K562 (cell line): Measurements from ENCODE around the gene GAA. TPM values are rescaled to one million over a fixed set of nuclear protein-coding genes. Genes with fewer than 3 reads are reported as not detected.
A peak's percentile ranks its signal among the peaks of the same experiment; 100 is the strongest.

ENCODE experiments used
- KLF6 ChIP-seq: fragments of 250-450 bp; sonication (Bioruptor Pico); IDR thresholded peaks from 2 replicates; pipeline ENCODE4 v1.4.0; 2020; ENCODE audit warnings: mild to moderate bottlenecking, moderate library complexity, borderline replicate concordance
- MED1 ChIP-seq: sonication (generic); formaldehyde crosslinking; IDR thresholded peaks from 2 replicates; pipeline ENCODE4 v1.8.1; 2023; ENCODE audit warnings: missing genetic modification reagents, borderline replicate concordance
- MXD1 ChIP-seq: fragments of 250-450 bp; sonication (Bioruptor Pico); IDR thresholded peaks from 2 replicates; pipeline ENCODE4 v1.8.0; 2021; ENCODE audit warnings: borderline replicate concordance, mild to moderate bottlenecking, moderate library complexity; ENCODE audit not compliant: poor library complexity, severe bottlenecking
- PTRF ChIP-seq: fragments of 450-650 bp; IDR thresholded peaks from 2 replicates; pipeline ENCODE4 v1.6.1; 2016; ENCODE audit warnings: mild to moderate bottlenecking, missing genetic modification characterization, missing compliant biosample characterization
- RBBP5 ChIP-seq: fragments of 200-600 bp; sonication (generic); IDR thresholded peaks from 2 replicates; pipeline ENCODE4 v1.6.1; 2012; ENCODE audit warnings: borderline replicate concordance, mild to moderate bottlenecking, low read length, control low read depth, inconsistent platforms; ENCODE audit not compliant: insufficient read depth, poor library complexity, severe bottlenecking
- RBM34 ChIP-seq: fragments of 200-400 bp; formaldehyde crosslinking; IDR thresholded peaks from 2 replicates; pipeline ENCODE4 v1.6.1; 2018; ENCODE audit warnings: low read length, borderline replicate concordance; ENCODE audit not compliant: insufficient read depth
- RERE ChIP-seq: sonication (generic); formaldehyde crosslinking; IDR thresholded peaks from 2 replicates; pipeline ENCODE4 v1.8.0; 2023; ENCODE audit warnings: missing genetic modification reagents, mild to moderate bottlenecking, borderline replicate concordance
- SMAD4 ChIP-seq: fragments of 250-450 bp; sonication (Bioruptor Pico); conservative IDR thresholded peaks from 2 replicates; pipeline ENCODE4 v1.8.0; 2021; ENCODE audit warnings: inconsistent platforms, mild to moderate bottlenecking, moderate library complexity
- SREBF2 ChIP-seq: sonication (generic); formaldehyde crosslinking; IDR thresholded peaks from 2 replicates; pipeline ENCODE4 v1.4.0; 2020; ENCODE audit warnings: mild to moderate bottlenecking, missing genetic modification reagents
- TAF9B ChIP-seq: fragments of 450-650 bp; IDR thresholded peaks from 2 replicates; pipeline ENCODE4 v1.6.1; 2018; ENCODE audit warnings: mild to moderate bottlenecking; ENCODE audit not compliant: partially characterized antibody
- ZBTB7A ChIP-seq: IDR thresholded peaks from 2 replicates; pipeline ENCODE4 v1.6.1; 2011; ENCODE audit warnings: low read depth, mild to moderate bottlenecking, low read length, moderate library complexity, borderline replicate concordance; ENCODE audit not compliant: control insufficient read depth
- ZC3H11A ChIP-seq: IDR thresholded peaks from 2 replicates; pipeline ENCODE4 v1.6.1; 2012; ENCODE audit warnings: low read depth, low read length, improper control_type of control experiment
- ZFPM2 ChIP-seq: fragments of 250-450 bp; sonication (Bioruptor Pico); IDR thresholded peaks from 2 replicates; pipeline ENCODE4 v1.5.1; 2022; ENCODE audit warnings: mild to moderate bottlenecking
- ZNF444 ChIP-seq: fragments of 250-450 bp; sonication (Bioruptor Pico); IDR thresholded peaks from 2 replicates; pipeline ENCODE4 v1.4.0; 2020; ENCODE audit warnings: mild to moderate bottlenecking, moderate library complexity
- ZNF76 ChIP-seq: fragments of 250-450 bp; sonication (Bioruptor Pico); IDR thresholded peaks from 2 replicates; pipeline ENCODE4 v1.4.0; 2020; ENCODE audit warnings: mild to moderate bottlenecking, moderate library complexity, borderline replicate concordance
- polyA plus RNA-seq, 8 experiments: library from polyadenylated mRNA; depleted of rRNA in 4 of 8; stranded (reverse) in 5 of 8; unstranded in 3 of 8; fragments of >200 nt; fragmentation: Nextera tagmentation in 2 of 8; fragmentation: Illumina TruSeq in 1 of 8; extraction: Ambion mirVana in 2 of 8; extraction: Trizol in 1 of 8; gene quantifications; 2 replicates each; pipeline versions ENCODE4 v1.2.1 to v1.2.3, GENCODE V29; 2011 to 2014; ENCODE audit warnings: inconsistent platforms in 1 of 8, missing spikeins in 1 of 8
- total RNA-seq, 7 experiments: library from RNA; depleted of rRNA in 6 of 7; stranded (reverse); fragments of >200 nt in 6 of 7; fragmentation: Illumina TruSeq in 2 of 7; extraction: Trizol in 2 of 7; gene quantifications; 2 replicates each; pipeline versions ENCODE4 v1.2.1 to v1.2.3, GENCODE V29; 2011 to 2021; ENCODE audit warnings: low replicate concordance in 1 of 7
- TF ChIP-seq, protein P1 (sequence below): fragments of 450-650 bp; formaldehyde crosslinking; IDR thresholded peaks from 2 replicates; pipeline ENCODE4 v1.4.0; 2022; ENCODE audit warnings: missing genetic modification characterization
- TF ChIP-seq, protein P2 (sequence below): fragments of 450-650 bp; formaldehyde crosslinking; IDR thresholded peaks from 2 replicates; pipeline ENCODE4 v1.4.0; 2020; ENCODE audit warnings: mild to moderate bottlenecking, moderate library complexity

GAA gene
- total and polyA plus RNA-seq, 9 of the 15 experiments (the other 6 are each of a cell fraction or from before 2014, with no cell fraction given): 0.15 to 6.4 (median 1.7) TPM

GRCh38 chr17:80147035-80147822, 45.8 kb downstream of the GAA start, which contains the start of gene EIF4A3 (continued):
- TF ChIP-seq RERE: no peak
- TF ChIP-seq ZNF444: no peak
- no peak for TF ChIP-seq SREBF2 (CRISPR knock-in tag)
- TF ChIP-seq TAF9B: peak; percentile 72
- TF ChIP-seq MED1 (CRISPR knock-in tag): no peak
- peak; percentile 25 for TF ChIP-seq RBBP5
- no peak for TF ChIP-seq PTRF (tag)
- no peak for TF ChIP-seq RBM34
- 0 out of 2 replicates have a peak, but pooled peaks have one; percentile 11 for TF ChIP-seq SMAD4 (CRISPR knock-in tag)
- no peak for TF ChIP-seq ZNF76
- no peak for TF ChIP-seq MXD1
- TF ChIP-seq ZFPM2: no peak
- TF ChIP-seq, protein P1, sequence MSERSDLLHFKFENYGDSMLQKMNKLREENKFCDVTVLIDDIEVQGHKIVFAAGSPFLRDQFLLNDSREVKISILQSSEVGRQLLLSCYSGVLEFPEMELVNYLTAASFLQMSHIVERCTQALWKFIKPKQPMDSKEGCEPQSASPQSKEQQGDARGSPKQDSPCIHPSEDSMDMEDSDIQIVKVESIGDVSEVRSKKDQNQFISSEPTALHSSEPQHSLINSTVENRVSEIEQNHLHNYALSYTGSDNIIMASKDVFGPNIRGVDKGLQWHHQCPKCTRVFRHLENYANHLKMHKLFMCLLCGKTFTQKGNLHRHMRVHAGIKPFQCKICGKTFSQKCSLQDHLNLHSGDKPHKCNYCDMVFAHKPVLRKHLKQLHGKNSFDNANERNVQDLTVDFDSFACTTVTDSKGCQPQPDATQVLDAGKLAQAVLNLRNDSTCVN (CRISPR knock-in tag): no peak
- TF ChIP-seq, protein P2, sequence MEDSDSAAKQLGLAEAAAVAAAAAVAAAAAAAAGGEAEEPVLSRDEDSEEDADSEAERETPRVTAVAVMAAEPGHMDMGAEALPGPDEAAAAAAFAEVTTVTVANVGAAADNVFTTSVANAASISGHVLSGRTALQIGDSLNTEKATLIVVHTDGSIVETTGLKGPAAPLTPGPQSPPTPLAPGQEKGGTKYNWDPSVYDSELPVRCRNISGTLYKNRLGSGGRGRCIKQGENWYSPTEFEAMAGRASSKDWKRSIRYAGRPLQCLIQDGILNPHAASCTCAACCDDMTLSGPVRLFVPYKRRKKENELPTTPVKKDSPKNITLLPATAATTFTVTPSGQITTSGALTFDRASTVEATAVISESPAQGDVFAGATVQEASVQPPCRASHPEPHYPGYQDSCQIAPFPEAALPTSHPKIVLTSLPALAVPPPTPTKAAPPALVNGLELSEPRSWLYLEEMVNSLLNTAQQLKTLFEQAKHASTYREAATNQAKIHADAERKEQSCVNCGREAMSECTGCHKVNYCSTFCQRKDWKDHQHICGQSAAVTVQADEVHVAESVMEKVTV (CRISPR knock-in tag): no peak
- TF ChIP-seq ZC3H11A: no peak
- no peak for TF ChIP-seq ZBTB7A
- TF ChIP-seq KLF6: peak; percentile 79
